ENCODE measurements around the gene TRIM45. TPM values are rescaled to one million over a fixed set of nuclear protein-coding genes. Genes with fewer than 3 reads are reported as not detected.

The TRIM45 gene
- total and polyA plus RNA-seq, 2 experiments from 2014 or later: 4.1 to 4.3 TPM

GRCh38 chr1:117101334-117101733 lies 20.2 kb downstream of the TRIM45 start:
- 97% methylated on average over 1 of the region's 1 CpG for WGBS (ENCODE audit: low lambda C conversion rate, missing lambda C conversion rate)
- H3K79me2 ChIP-seq: no peaks in the 10 kb centered on the region
- no peak for DNase-seq (ENCODE audit: low spot score)

DNA sequence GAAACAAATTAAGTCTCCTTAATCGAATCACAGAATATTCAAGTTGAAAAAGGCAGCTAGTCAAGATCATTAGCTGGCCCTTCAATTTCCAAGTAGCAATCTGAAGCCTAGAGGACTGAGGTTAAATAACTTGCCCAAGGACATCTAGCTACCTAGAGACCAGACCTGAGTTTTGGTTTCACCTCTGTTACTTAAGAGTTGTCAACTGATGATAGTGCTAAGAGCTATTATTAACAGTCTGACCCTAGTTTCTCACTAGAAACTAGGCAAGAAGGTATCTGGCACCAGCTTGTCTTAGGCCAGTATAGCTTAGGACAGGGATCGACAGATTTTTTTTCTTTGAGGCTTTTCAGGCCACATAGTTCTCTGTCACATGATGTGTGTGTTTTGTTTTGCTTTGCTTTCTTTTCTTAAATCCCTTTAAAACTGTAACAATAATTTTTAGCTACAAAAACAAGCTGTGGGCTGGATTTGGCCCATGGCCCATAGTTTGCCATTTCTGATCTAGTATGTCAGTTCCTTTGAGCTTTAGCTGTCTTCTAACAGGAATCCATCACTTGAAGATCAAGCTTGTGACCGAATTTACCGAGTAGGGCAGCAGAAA lies 23.2 kb downstream of the TRIM45 start:
- WGBS (ENCODE audit: low lambda C conversion rate, missing lambda C conversion rate): 88% methylated on average over 4 of the region's 4 CpGs
- DNase-seq (ENCODE audit: low spot score): no peak
- Histone ChIP-seq H3K27me3 (no peaks in the 10 kb centered on the region), H3K4me1 (ENCODE audit: insufficient read depth) (peaks cover 12% of the 10 kb centered on the region), H3K9me2 (replicated peaks; ENCODE audit: insufficient read depth) (no peaks in the 10 kb centered on the region), H3K36me3 (replicated peaks; ENCODE audit: insufficient read depth, low read depth) (no peaks in the 10 kb centered on the region), H3K27ac (no peak overlapping the region), H2AFZ (no peak overlapping the region), H3K9me3 (ENCODE audit: low read depth) (no peaks in the 10 kb centered on the region), H4K20me1 (ENCODE audit: insufficient read depth, poor library complexity, severe bottlenecking) (no peaks in the 10 kb centered on the region), H3K4me2 (no peak overlapping the region), H3K79me2 (no peaks in the 10 kb centered on the region), H3K4me3 (no peak overlapping the region)
- TF ChIP-seq EZH2phosphoT487 (IDR thresholded peaks at IDR 0.05; ENCODE audit: low read depth, severe bottlenecking, unreplicated experiment): no peak
- TF ChIP-seq EZH2 (IDR thresholded peaks at IDR 0.05; ENCODE audit: borderline replicate concordance): no peak
- TF ChIP-seq, protein P1, sequence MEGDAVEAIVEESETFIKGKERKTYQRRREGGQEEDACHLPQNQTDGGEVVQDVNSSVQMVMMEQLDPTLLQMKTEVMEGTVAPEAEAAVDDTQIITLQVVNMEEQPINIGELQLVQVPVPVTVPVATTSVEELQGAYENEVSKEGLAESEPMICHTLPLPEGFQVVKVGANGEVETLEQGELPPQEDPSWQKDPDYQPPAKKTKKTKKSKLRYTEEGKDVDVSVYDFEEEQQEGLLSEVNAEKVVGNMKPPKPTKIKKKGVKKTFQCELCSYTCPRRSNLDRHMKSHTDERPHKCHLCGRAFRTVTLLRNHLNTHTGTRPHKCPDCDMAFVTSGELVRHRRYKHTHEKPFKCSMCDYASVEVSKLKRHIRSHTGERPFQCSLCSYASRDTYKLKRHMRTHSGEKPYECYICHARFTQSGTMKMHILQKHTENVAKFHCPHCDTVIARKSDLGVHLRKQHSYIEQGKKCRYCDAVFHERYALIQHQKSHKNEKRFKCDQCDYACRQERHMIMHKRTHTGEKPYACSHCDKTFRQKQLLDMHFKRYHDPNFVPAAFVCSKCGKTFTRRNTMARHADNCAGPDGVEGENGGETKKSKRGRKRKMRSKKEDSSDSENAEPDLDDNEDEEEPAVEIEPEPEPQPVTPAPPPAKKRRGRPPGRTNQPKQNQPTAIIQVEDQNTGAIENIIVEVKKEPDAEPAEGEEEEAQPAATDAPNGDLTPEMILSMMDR (IDR thresholded peaks at IDR 0.05; ENCODE audit: poor library complexity): no peak

More at GRCh38 chr1:117101334-117101733, 20.2 kb downstream of the TRIM45 start:
- Histone ChIP-seq H3K36me3 (replicated peaks; ENCODE audit: insufficient read depth, low read depth) (no peaks in the 10 kb centered on the region), H3K9me2 (replicated peaks; ENCODE audit: insufficient read depth) (no peaks in the 10 kb centered on the region), H3K4me3 (no peak overlapping the region), H3K4me2 (no peak overlapping the region), H3K9me3 (ENCODE audit: low read depth) (no peaks in the 10 kb centered on the region), H3K4me1 (ENCODE audit: insufficient read depth) (no peaks in the 10 kb centered on the region), H2AFZ (no peak overlapping the region), H3K27me3 (no peaks in the 10 kb centered on the region), H3K27ac (no peak overlapping the region), H4K20me1 (ENCODE audit: insufficient read depth, poor library complexity, severe bottlenecking) (no peaks in the 10 kb centered on the region)
- no peak for TF ChIP-seq EZH2phosphoT487 (IDR thresholded peaks at IDR 0.05; ENCODE audit: low read depth, severe bottlenecking, unreplicated experiment)
- TF ChIP-seq, protein P1 (IDR thresholded peaks at IDR 0.05; ENCODE audit: poor library complexity): no peak
- no peak for TF ChIP-seq EZH2 (IDR thresholded peaks at IDR 0.05; ENCODE audit: borderline replicate concordance)

GRCh38 chr1:117097443-117097842 lies 24.1 kb downstream of the TRIM45 start:
- no peaks in the 10 kb centered on the region for H3K9me3 ChIP-seq (ENCODE audit: low read depth)
- no peaks in the 10 kb centered on the region for H3K36me3 ChIP-seq (replicated peaks; ENCODE audit: insufficient read depth, low read depth)
- no peaks in the 10 kb centered on the region for H3K27me3 ChIP-seq
- WGBS (ENCODE audit: low lambda C conversion rate, missing lambda C conversion rate): 78% methylated on average over 4 of the region's 4 CpGs
- no peaks in the 10 kb centered on the region for H3K79me2 ChIP-seq
- no peak overlapping the region for H3K4me2 ChIP-seq
- no peak for DNase-seq (ENCODE audit: low spot score)
- H3K4me3 ChIP-seq: no peak overlapping the region
- TF ChIP-seq EZH2phosphoT487 (IDR thresholded peaks at IDR 0.05; ENCODE audit: low read depth, severe bottlenecking, unreplicated experiment) (no peak), EZH2 (IDR thresholded peaks at IDR 0.05; ENCODE audit: borderline replicate concordance) (no peak)
- TF ChIP-seq, protein P1 (IDR thresholded peaks at IDR 0.05; ENCODE audit: poor library complexity): no peak
- no peak overlapping the region for H2AFZ ChIP-seq
- no peak overlapping the region for H3K27ac ChIP-seq
- peaks cover 12% of the 10 kb centered on the region for H3K4me1 ChIP-seq (ENCODE audit: insufficient read depth)
- H3K9me2 ChIP-seq (replicated peaks; ENCODE audit: insufficient read depth): no peaks in the 10 kb centered on the region
- H4K20me1 ChIP-seq (ENCODE audit: insufficient read depth, poor library complexity, severe bottlenecking): no peaks in the 10 kb centered on the region
